ENCODE data around the gene RNF217.

The RNF217 gene

GRCh38 chr6:125053809-125054208 is 91.6 kb downstream of the RNF217 start:
- Histone ChIP-seq H3K27me3 (ENCODE audit: insufficient read depth, low read length, poor library complexity, severe bottlenecking) (no peaks in the 10 kb centered on the region), H3K4me2 (ENCODE audit: low read depth, low read length, poor library complexity, severe bottlenecking) (no peak overlapping the region), H3K9me3 (ENCODE audit: insufficient read depth, low read depth, low read length) (no peaks in the 10 kb centered on the region), H3F3A (ENCODE audit: low read depth) (no peaks in the 10 kb centered on the region), H3K9ac (ENCODE audit: low read depth, low read length, poor library complexity, severe bottlenecking) (no peak overlapping the region), H4K20me1 (ENCODE audit: insufficient read depth, low read length, poor library complexity, severe bottlenecking) (no peaks in the 10 kb centered on the region), H3K9me2 (replicated peaks; ENCODE audit: low read depth, low read length) (no peaks in the 10 kb centered on the region), H3K79me2 (ENCODE audit: insufficient read depth, low read length) (no peaks in the 10 kb centered on the region), H3K4me3 (ENCODE audit: low read length, poor library complexity, severe bottlenecking) (no peak overlapping the region), H3K36me3 (ENCODE audit: insufficient read depth, low read length) (no peaks in the 10 kb centered on the region), H2AFZ (ENCODE audit: low read length) (no peak overlapping the region), H3K4me1 (ENCODE audit: insufficient read depth, low read length, poor library complexity, severe bottlenecking) (no peaks in the 10 kb centered on the region)
- TF ChIP-seq EZH2phosphoT487 (IDR thresholded peaks at IDR 0.05; ENCODE audit: borderline replicate concordance) (no peak), CTCF (conservative IDR thresholded peaks at IDR 0.05; ENCODE audit: low read length) (no peak)

- H3K4me3 ChIP-seq (ENCODE audit: low read length, poor library complexity, severe bottlenecking) = no peak overlapping the region
- no peak overlapping the region for H3K4me2 ChIP-seq (ENCODE audit: low read depth, low read length, poor library complexity, severe bottlenecking)
- H3K9me2 ChIP-seq (replicated peaks; ENCODE audit: low read depth, low read length) = no peaks in the 10 kb centered on the region; the same call in 1 of the 2 replicates
- H3K9me3 ChIP-seq (ENCODE audit: insufficient read depth, low read depth, low read length) = no peaks in the 10 kb centered on the region
- no peaks in the 10 kb centered on the region for H4K20me1 ChIP-seq (ENCODE audit: insufficient read depth, low read length, poor library complexity, severe bottlenecking)
- no peaks in the 10 kb centered on the region for H3K36me3 ChIP-seq (ENCODE audit: insufficient read depth, low read length)
- no peaks in the 10 kb centered on the region for H3F3A ChIP-seq (ENCODE audit: low read depth)
- no peak overlapping the region for H2AFZ ChIP-seq (ENCODE audit: low read length)
- H3K27me3 ChIP-seq (ENCODE audit: insufficient read depth, low read length, poor library complexity, severe bottlenecking) = no peaks in the 10 kb centered on the region
- no peaks in the 10 kb centered on the region for H3K79me2 ChIP-seq (ENCODE audit: insufficient read depth, low read length)
- no peak overlapping the region for H3K9ac ChIP-seq (ENCODE audit: low read depth, low read length, poor library complexity, severe bottlenecking)
- no peak for TF ChIP-seq EZH2phosphoT487 (IDR thresholded peaks at IDR 0.05; ENCODE audit: borderline replicate concordance)
- no peaks in the 10 kb centered on the region for H3K4me1 ChIP-seq (ENCODE audit: insufficient read depth, low read length, poor library complexity, severe bottlenecking)
Measured at GRCh38 chr6:125054331-125054730, 92.1 kb downstream of the RNF217 start.

GRCh38 chr6:125057392-125058246 is 95.4 kb downstream of the RNF217 start:
- Histone ChIP-seq H3F3A (ENCODE audit: low read depth) (no peaks in the 10 kb centered on the region), H3K9ac (ENCODE audit: low read depth, low read length, poor library complexity, severe bottlenecking) (no peak overlapping the region), H3K4me2 (ENCODE audit: low read depth, low read length, poor library complexity, severe bottlenecking) (no peak overlapping the region), H3K79me2 (ENCODE audit: insufficient read depth, low read length) (no peaks in the 10 kb centered on the region), H3K9me3 (ENCODE audit: insufficient read depth, low read depth, low read length) (no peaks in the 10 kb centered on the region), H3K4me3 (ENCODE audit: low read length, poor library complexity, severe bottlenecking) (no peak overlapping the region), H3K9me2 (replicated peaks; ENCODE audit: low read depth, low read length) (no peaks in the 10 kb centered on the region; the same call in 1 of the 2 replicates), H3K36me3 (ENCODE audit: insufficient read depth, low read length) (no peaks in the 10 kb centered on the region), H3K27me3 (ENCODE audit: insufficient read depth, low read length, poor library complexity, severe bottlenecking) (no peaks in the 10 kb centered on the region), H2AFZ (ENCODE audit: low read length) (no peak overlapping the region), H4K20me1 (ENCODE audit: insufficient read depth, low read length, poor library complexity, severe bottlenecking) (no peaks in the 10 kb centered on the region), H3K4me1 (ENCODE audit: insufficient read depth, low read length, poor library complexity, severe bottlenecking) (no peaks in the 10 kb centered on the region)
- TF ChIP-seq EZH2phosphoT487 (IDR thresholded peaks at IDR 0.05; ENCODE audit: borderline replicate concordance) = no peak
- no peak for TF ChIP-seq CTCF (conservative IDR thresholded peaks at IDR 0.05; ENCODE audit: low read length)

Measured in Loucy (cell line).